Lower leg skin (tissue), 4 donors: ENCODE data around the gene EXOSC7. TPM values are rescaled to one million over a fixed set of nuclear protein-coding genes. Genes with fewer than 3 reads are reported as not detected.

Source experiments
- DNase-seq, 2 donors: peaks; one replicate each; pipeline ENCODE4 v3.0.0-alpha.2; 2019; ENCODE audit warnings: low spot score in 2 of 2
- H3K4me3 ChIP-seq: fragments of 200-600 bp; sonication (generic); 2 replicates; pipeline ENCODE4 v1.5.1; 2017; ENCODE audit warnings: mild to moderate bottlenecking, low read depth; ENCODE audit not compliant: poor library complexity, severe bottlenecking
- CTCF ChIP-seq, 3 donors: fragments of 450-650 bp; IDR thresholded peaks; one replicate each; pipeline ENCODE4 v1.5.1; 2016; ENCODE audit warnings: antibody characterized with exemption in 3 of 3, mild to moderate bottlenecking in 3 of 3, moderate library complexity in 2 of 3
- POLR2A ChIP-seq, 2 donors: fragments of 450-650 bp; IDR thresholded peaks; one replicate each; pipeline ENCODE4 v1.6.1; 2016 to 2017; ENCODE audit warnings: antibody characterized with exemption in 2 of 2, mild to moderate bottlenecking in 1 of 2, moderate library complexity in 1 of 2
- WGBS, 2 donors: methylation state at CpG; one replicate each; pipeline ENCODE4 v1.1.5; 2018; 5-methylcytosine and 5-hydroxymethylcytosine counted together
- intact Hi-C: fragments of 100-400 bp; cut with DNase I; formaldehyde crosslinking; loops from one replicate; pipeline ENCODE4 v1.15.0; 2023; ENCODE audit warnings: low total_unique reads
- total RNA-seq, 4 donors: library from RNA; depleted of rRNA; stranded (reverse); fragments of >200 nt; gene quantifications; one replicate each; pipeline ENCODE4 v1.1.0, GENCODE V29; 2016

Gene EXOSC7
- total RNA-seq, 4 donors from 2014 or later, result 77.4 to 178 (median 133) TPM

- DNase-seq, result peak in 1 of 2 donors; percentile 6
- TF ChIP-seq POLR2A (IDR thresholded peaks at IDR 0.05) (no peak), CTCF (IDR thresholded peaks at IDR 0.05) (no peak)
- WGBS, 2 donors, result 83 to 100% methylated on average over 1 of the region's 1 CpG
- no peak overlapping the region for H3K4me3 ChIP-seq
- intact Hi-C loops, result no loop called here
Observed at GRCh38 chr3:44991326-44991725, 15.3 kb downstream of the EXOSC7 start.

- intact Hi-C loops, result no loop called here
- TF ChIP-seq CTCF (IDR thresholded peaks at IDR 0.05), result no peak
- WGBS, 2 donors, result 43 to 49% methylated on average over 7 of the region's 7 CpGs
- no peak overlapping the region for H3K4me3 ChIP-seq
- no peak for DNase-seq
Observed at GRCh38 chr3:44992555-44993470, 16.8 kb downstream of the EXOSC7 start.

- TF ChIP-seq POLR2A (IDR thresholded peaks at IDR 0.05) (no peak), CTCF (IDR thresholded peaks at IDR 0.05) (no peak)
- no peak overlapping the region for H3K4me3 ChIP-seq
- no peak for DNase-seq
- intact Hi-C loops, result no loop called here
Observed at GRCh38 chr3:44993471-44994205, 17.6 kb downstream of the EXOSC7 start.

DNA sequence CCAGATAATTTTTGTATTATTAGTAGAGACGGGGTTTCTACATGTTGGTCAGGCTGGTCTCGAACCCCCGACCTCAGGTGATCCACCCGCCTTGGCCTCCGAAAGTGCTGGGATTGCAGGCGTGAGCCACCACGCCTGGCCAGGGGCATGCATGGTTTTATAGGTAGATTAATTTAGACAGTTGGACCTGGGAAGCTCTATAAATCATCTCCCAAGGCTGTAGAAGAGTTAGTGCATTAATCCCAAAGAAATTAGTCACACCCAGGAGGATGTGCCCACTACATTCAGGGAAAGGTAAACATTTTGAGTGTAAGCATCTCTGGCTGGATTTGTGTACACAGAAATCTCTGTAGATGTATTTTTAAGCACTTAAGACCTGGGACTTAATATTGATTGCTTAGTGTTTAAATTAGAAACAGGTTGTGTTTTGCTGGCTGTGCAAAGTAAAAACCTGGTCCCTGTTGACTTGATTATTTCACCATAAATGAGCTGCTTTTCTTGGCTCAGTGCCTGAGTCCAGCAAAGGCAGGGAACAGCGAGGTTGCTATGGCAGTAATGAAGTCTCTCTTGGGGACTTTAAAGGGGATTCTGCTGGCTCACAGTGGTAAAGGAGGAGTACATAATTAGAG, 19.2 kb downstream of the EXOSC7 start:
- 57 to 59% methylated on average over 8 of the region's 8 CpGs for WGBS, 2 donors
- TF ChIP-seq POLR2A (IDR thresholded peaks at IDR 0.05) (no peak), CTCF (IDR thresholded peaks at IDR 0.05) (no peak)
- DNase-seq, result peak in 1 of 2 donors; percentile 68
- intact Hi-C loops, result no loop called here
- H3K4me3 ChIP-seq, result no peak overlapping the region

- no peak overlapping the region for H3K4me3 ChIP-seq
- 78 to 85% methylated on average over 3 of the region's 3 CpGs for WGBS, 2 donors
- no peak for DNase-seq
- intact Hi-C loops, result no loop called here
- TF ChIP-seq POLR2A (IDR thresholded peaks at IDR 0.05) (no peak), CTCF (IDR thresholded peaks at IDR 0.05) (no peak)
Observed at GRCh38 chr3:44996556-44996969, 20.5 kb downstream of the EXOSC7 start.
